ENCODE measurements around the gene NCAPH2. TPM values are rescaled to one million over a fixed set of nuclear protein-coding genes. Genes with fewer than 3 reads are reported as not detected.
A peak's percentile ranks its signal among the peaks of the same experiment; 100 is the strongest.
"Not testable (repeated sequence)": the region's sequence is repeated elsewhere in the genome, so short reads cannot be mapped to it uniquely, and the experiment has no call there.

NCAPH2 gene
- total RNA-seq, 1 donor from 2014 or later = 25.3 TPM

GRCh38 chr22:50517495-50518260 lies 9.7 kb downstream of the NCAPH2 start:
- DNase-seq (ENCODE audit: low read depth) = no peak

DNA sequence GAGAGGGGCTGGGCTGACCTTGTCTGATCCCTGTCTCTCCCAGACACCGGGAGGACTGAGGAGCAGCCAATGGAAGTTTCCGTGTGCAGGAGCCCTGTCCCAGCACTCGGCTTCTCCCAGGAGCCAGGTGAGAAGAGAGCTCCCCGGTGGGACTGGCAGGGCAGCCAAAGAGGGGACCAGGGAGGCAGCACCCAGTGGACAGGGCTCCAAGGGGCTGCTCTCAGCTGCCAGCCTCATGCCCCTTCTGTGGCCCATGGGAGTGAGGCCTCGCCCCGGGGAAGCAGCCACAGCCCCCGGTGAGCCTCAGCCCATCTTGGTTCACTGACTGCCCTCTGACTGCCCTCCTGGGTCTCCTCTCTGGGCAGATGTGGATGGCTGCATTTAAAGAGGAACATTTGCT lies 10.6 kb downstream of the NCAPH2 start:
- no peak for DNase-seq (ENCODE audit: low read depth)

- no peak for DNase-seq (ENCODE audit: low read depth)
Observed at GRCh38 chr22:50519151-50519550, 11.1 kb downstream of the NCAPH2 start.

GRCh38 chr22:50520184-50520583 lies 12.2 kb downstream of the NCAPH2 start:
- DNase-seq (ENCODE audit: low read depth) = not testable (repeated sequence)

- DNase-seq (ENCODE audit: low read depth) = no peak
Observed at GRCh38 chr22:50520826-50521453, 12.9 kb downstream of the NCAPH2 start.

- DNase-seq (ENCODE audit: low read depth) = no peak
Observed at GRCh38 chr22:50521710-50522109, 13.7 kb downstream of the NCAPH2 start.

GRCh38 chr22:50522208-50522805 lies 14.3 kb downstream of the NCAPH2 start:
- no peak for DNase-seq (ENCODE audit: low read depth)

- DNase-seq (ENCODE audit: low read depth) = no peak
Observed at GRCh38 chr22:50522806-50523438, 14.9 kb downstream of the NCAPH2 start.

GRCh38 chr22:50523458-50523805 lies 15.4 kb downstream of the NCAPH2 start:
- no peak for DNase-seq (ENCODE audit: low read depth)

- no peak for DNase-seq (ENCODE audit: low read depth)
Observed at GRCh38 chr22:50523806-50524675, 16.0 kb downstream of the NCAPH2 start.

GRCh38 chr22:50524676-50525103 lies 16.7 kb downstream of the NCAPH2 start:
- DNase-seq (ENCODE audit: low read depth) = no peak

GRCh38 chr22:50525104-50525857 lies 17.3 kb downstream of the NCAPH2 start, which contains the start of gene SCO2:
Gene SCO2, minus strand, starts transcription at chr22:50525598. Its CDS starts 1,187 bp downstream, at chr22:50524411.
- peak; percentile 96 for DNase-seq (ENCODE audit: low read depth)

GRCh38 chr22:50525858-50526107 lies 17.8 kb downstream of the NCAPH2 start:
- DNase-seq (ENCODE audit: low read depth) = no peak

DNA sequence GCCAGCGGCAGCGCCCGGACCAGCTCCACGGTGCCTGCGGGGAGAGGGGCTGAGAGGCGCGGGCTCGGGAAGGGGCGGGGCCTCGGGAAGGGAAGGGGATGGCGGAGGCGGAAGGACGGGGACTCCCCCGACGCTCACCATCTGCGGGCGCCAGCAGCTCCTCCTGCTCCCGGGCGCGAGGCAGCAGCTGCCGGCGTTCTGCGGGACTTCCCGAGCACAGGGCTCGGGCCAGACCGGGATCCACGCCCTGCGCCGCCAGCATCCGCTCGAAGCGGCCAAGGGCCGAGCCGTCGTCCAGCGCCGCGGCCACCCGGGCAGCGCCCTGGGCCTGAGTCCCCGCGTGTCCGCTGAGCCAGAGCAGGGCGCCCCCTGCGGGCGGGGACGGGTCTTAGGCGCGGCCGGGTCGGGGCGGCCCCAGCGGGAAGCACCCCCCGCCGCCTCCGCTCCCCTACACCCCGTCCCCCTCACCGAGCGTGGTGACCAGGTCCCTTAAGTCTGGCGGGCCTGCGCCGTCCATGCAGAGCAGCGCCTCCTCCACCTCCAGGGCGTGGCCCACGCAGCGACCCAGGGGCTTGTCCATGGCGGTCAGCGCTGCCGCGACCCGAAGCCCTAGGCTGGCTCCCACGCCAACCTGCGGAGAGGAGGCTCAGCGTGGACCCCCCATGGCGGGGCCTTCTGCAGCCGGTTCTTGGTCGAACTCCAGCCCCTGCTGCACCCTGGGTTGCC lies 18.2 kb downstream of the NCAPH2 start:
- peak; percentile 75 for DNase-seq (ENCODE audit: low read depth)

DNA sequence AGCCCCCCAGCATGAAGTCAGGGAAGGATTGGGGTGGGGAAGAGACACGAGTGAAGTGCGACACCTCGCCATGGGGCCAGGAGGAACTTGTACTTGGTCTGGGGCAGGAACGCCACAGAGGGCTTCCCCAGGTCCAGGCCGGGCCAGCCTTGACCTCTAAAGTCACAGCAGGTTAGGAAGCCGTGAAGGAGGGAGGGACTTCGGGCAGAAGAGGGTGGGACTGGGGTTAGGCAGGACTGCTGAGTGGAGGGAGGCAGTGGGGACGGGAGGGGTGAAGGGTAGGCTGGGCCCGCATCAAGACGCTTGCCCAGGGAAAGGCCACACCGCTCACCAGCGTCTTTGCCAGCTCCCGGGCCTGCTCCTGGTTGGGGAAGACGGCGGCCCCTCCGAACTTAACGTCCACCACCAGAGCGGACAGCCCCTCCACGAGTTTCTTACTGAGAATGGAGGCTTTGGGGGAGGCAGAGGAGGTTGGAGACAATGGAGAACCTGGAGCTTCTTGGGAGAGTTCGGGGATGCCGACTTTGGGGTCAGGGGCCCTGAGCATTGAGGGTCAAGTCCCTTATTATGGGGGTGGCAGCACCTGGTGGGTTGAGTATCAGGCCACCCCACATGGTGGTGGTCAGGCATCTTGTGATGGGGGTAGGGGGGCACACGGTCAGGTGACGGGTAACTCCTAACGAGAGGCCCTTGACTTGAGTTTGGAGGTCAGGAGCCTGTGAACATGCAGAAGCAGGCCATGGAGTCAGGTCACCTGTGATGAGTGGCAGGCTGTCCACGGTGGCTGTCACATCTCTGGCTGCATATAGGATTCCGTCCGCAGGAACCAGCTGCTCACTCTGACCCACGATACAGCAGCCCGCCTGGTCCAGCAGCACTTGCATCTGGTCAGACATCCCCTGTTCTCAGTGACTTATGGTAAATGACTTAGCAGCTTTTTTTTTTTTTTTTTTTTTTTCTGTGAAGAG lies 19.1 kb downstream of the NCAPH2 start:
- no peak for DNase-seq (ENCODE audit: low read depth)

DNA sequence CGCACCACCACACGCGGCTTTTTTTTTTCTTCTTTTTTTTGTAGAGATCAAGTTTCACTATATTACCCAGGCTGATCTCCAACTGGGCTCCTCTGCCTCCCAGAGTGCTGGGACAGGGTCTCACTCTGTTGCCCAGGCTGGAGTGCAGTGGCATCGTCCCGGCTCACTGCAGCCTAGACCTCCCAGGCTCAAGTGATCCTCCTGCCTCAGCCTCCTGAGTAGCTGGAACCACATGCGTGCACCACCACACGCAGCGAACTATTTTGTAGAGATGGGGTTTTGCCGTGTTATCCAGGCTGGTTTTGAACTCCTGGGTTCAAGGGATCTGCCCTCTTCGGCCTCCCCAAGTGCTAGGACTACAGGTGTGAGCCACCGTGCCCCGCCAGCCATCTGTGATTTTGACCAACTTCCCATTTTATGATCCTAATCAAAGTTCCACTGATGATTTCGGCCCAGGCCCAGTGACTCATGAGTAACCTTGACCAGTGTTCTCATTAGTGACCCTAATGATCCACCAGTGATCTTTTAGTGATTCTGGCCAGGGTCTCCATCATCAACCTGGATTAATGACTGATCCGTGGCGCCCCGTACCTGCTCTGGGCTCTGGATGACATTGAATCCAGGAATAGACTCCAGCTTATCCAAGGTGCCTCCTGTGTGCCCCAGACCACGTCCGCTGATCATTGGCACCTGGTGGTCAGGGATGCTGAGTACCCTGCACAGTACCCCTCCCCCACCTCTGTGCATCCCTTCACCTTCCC lies 20.1 kb downstream of the NCAPH2 start:
- no peak for DNase-seq (ENCODE audit: low read depth)

DNA sequence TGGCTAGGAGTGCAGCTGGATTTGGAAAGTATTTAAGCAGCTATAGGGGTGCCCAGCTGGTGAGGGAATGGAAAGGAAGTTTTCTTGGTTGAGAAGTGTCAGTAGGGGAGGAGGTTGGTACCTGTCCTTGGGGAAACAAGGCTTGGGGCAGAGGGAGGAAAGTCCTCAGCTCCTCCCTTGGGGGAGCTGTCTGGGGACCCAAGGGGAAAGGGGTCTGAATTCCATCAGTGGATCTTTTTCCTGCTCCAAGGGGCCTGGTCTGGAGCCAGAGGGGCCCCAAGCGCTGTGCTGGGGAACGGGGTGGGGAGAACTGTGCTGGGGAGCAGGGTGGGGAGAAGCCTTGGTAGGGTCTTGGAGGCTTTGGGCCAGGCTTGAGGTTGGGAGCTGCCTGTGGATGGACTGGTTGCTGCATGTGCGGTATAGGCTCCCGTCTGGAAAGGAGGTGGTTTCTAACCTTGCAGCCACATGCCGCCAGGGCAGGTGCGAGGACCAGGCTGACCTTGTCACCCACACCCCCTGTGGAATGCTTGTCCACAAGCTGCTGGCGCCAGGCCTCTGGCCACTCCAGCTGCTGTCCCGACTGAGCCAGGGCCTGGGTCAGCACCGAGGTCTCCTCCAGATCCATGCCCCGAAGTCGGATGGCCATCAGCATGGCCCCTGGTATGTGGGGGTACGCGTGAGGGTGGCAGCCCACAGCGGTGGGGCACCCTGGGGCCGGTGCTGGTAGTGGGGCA lies 20.8 kb downstream of the NCAPH2 start:
- DNase-seq (ENCODE audit: low read depth) = peak; percentile 54
